Tibial nerve (tissue), 4 donors: ENCODE measurements around the gene SCO1. TPM values are rescaled to one million over a fixed set of nuclear protein-coding genes. Genes with fewer than 3 reads are reported as not detected.
A peak's percentile ranks its signal among the peaks of the same experiment; 100 is the strongest.

Experiments used
- DNase-seq, 2 donors: peaks; one replicate each; pipeline ENCODE4 v3.0.0-alpha.2; 2019; ENCODE audit warnings: low spot score in 2 of 2
- H3K27ac ChIP-seq, 4 donors: fragments of 200-600 bp; sonication (generic) in 3 of 4; one replicate each; pipeline ENCODE4 v1.5.1; 2017 to 2019; ENCODE audit warnings: mild to moderate bottlenecking in 1 of 4
- H3K27me3 ChIP-seq, 2 donors: fragments of 200-600 bp; sonication (generic) in 1 of 2; one replicate each; pipeline versions ENCODE4 v1.5.1 to v1.6.0; 2017 to 2019
- H3K36me3 ChIP-seq, 3 donors: fragments of 200-600 bp; sonication (generic); one replicate each; pipeline ENCODE4 v1.5.1; 2018 to 2019
- H3K4me1 ChIP-seq, 4 donors: fragments of 200-600 bp; sonication (generic) in 3 of 4; one replicate each; pipeline ENCODE4 v1.5.1; 2017 to 2019
- H3K4me3 ChIP-seq, 4 donors: fragments of 200-600 bp; sonication (generic) in 3 of 4; one replicate each; pipeline ENCODE4 v1.5.1; 2017 to 2019; ENCODE audit warnings: mild to moderate bottlenecking in 1 of 4, moderate library complexity in 1 of 4
- H3K9me3 ChIP-seq, 4 donors: fragments of 200-600 bp; sonication (generic) in 3 of 4; one replicate each; pipeline ENCODE4 v1.5.1; 2017 to 2019
- EP300 ChIP-seq, 2 donors: sonication (generic); formaldehyde crosslinking; IDR thresholded peaks; one replicate each; pipeline ENCODE4 v1.6.1; 2017; ENCODE audit warnings: antibody characterized with exemption in 2 of 2, mild to moderate bottlenecking in 1 of 2
- POLR2A ChIP-seq, 2 donors: fragments of 450-650 bp; IDR thresholded peaks; one replicate each; pipeline ENCODE4 v1.6.1; 2017; ENCODE audit warnings: antibody characterized with exemption in 2 of 2, mild to moderate bottlenecking in 2 of 2, moderate library complexity in 2 of 2
- WGBS, 2 donors: methylation state at CpG; one replicate each; pipeline ENCODE4 v1.1.5; 2018; 5-methylcytosine and 5-hydroxymethylcytosine counted together
- total RNA-seq, 4 donors: library from RNA; depleted of rRNA; stranded (reverse); fragments of >200 nt; gene quantifications; one replicate each; pipeline ENCODE4 v1.1.0, GENCODE V29; 2016
- TF ChIP-seq, protein P1 (sequence below), 5 experiments: fragments of 200-600 bp in 3 of 5; fragments of 450-650 bp in 2 of 5; sonication (generic) in 3 of 5; IDR thresholded peaks; one replicate each; pipeline ENCODE4 v1.5.1; 2016 to 2019; ENCODE audit warnings: antibody characterized with exemption in 5 of 5, mild to moderate bottlenecking in 3 of 5, moderate library complexity in 2 of 5

The SCO1 gene
- total RNA-seq, 4 donors from 2014 or later, result 17.0 to 26.5 (median 19.5) TPM

- Histone ChIP-seq H3K9me3 (no peaks in the 10 kb centered on the region), H3K36me3 (peaks cover 0 to 37% (median 0%) of the 10 kb centered on the region in 3 donors), H3K4me1 (no peaks in the 10 kb centered on the region), H3K4me3 (no peak overlapping the region), H3K27me3 (no peaks in the 10 kb centered on the region), H3K27ac (no peak overlapping the region)
- no peak for TF ChIP-seq EP300 (IDR thresholded peaks at IDR 0.05)
- TF ChIP-seq POLR2A (IDR thresholded peaks at IDR 0.05), result no peak
- TF ChIP-seq, protein P1, sequence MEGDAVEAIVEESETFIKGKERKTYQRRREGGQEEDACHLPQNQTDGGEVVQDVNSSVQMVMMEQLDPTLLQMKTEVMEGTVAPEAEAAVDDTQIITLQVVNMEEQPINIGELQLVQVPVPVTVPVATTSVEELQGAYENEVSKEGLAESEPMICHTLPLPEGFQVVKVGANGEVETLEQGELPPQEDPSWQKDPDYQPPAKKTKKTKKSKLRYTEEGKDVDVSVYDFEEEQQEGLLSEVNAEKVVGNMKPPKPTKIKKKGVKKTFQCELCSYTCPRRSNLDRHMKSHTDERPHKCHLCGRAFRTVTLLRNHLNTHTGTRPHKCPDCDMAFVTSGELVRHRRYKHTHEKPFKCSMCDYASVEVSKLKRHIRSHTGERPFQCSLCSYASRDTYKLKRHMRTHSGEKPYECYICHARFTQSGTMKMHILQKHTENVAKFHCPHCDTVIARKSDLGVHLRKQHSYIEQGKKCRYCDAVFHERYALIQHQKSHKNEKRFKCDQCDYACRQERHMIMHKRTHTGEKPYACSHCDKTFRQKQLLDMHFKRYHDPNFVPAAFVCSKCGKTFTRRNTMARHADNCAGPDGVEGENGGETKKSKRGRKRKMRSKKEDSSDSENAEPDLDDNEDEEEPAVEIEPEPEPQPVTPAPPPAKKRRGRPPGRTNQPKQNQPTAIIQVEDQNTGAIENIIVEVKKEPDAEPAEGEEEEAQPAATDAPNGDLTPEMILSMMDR (IDR thresholded peaks at IDR 0.05), result no peak
- WGBS, 2 donors, result 78 to 79% methylated on average over 3 of the region's 3 CpGs
- no peak for DNase-seq
These were observed 48.4 kb downstream of the SCO1 start for GRCh38 chr17:10648956-10649355.

DNA sequence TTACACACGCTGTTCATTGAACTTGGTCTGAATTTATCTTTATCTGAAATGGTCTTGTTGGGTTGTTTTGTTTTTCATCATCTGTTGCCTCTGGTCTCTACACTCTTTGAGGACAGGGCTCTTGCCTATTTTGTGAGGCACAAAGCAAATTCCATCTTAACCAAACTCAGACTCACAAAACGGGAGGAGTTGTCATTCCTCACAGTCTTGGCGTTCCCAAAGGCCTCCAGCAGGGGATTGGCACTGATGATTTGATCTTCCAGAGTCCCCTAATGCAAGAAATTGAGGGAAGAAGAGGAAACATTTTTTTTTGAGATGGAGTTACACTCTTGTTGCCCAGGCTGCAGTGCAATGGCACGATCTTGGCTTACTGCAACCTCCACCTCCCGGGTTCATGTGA is 49.0 kb downstream of the SCO1 start:
- H3K9me3 ChIP-seq, result no peaks in the 10 kb centered on the region
- no peaks in the 10 kb centered on the region for H3K4me1 ChIP-seq
- no peak overlapping the region for H3K27ac ChIP-seq
- 84 to 85% methylated on average over 5 of the region's 5 CpGs for WGBS, 2 donors
- TF ChIP-seq EP300 (IDR thresholded peaks at IDR 0.05) (no peak), POLR2A (IDR thresholded peaks at IDR 0.05) (no peak)
- TF ChIP-seq, protein P1 (IDR thresholded peaks at IDR 0.05), result no peak
- no peak for DNase-seq
- H3K36me3 ChIP-seq, result peaks cover 0 to 42% (median 0%) of the 10 kb centered on the region in 3 donors
- H3K27me3 ChIP-seq, result no peaks in the 10 kb centered on the region
- no peak overlapping the region for H3K4me3 ChIP-seq

- Histone ChIP-seq H3K27ac (no peak overlapping the region), H3K4me1 (no peaks in the 10 kb centered on the region), H3K4me3 (no peak overlapping the region), H3K9me3 (no peaks in the 10 kb centered on the region), H3K36me3 (peaks cover 0 to 61% (median 0%) of the 10 kb centered on the region in 3 donors), H3K27me3 (no peaks in the 10 kb centered on the region)
- DNase-seq, result peak; percentile 55 to 77
- TF ChIP-seq EP300 (IDR thresholded peaks at IDR 0.05), result no peak
- TF ChIP-seq, protein P1 (IDR thresholded peaks at IDR 0.05), result peak; percentile 66 to 86 (median 81)
- 44 to 45% methylated on average over 8 of the region's 8 CpGs for WGBS, 2 donors
These were observed 50.8 kb downstream of the SCO1 start for GRCh38 chr17:10646392-10646990.

GRCh38 chr17:10640475-10640874 is 56.9 kb downstream of the SCO1 start:
- H3K9me3 ChIP-seq, result no peaks in the 10 kb centered on the region
- 59 to 75% methylated on average over 3 of the region's 3 CpGs for WGBS, 2 donors
- no peaks in the 10 kb centered on the region for H3K4me1 ChIP-seq
- H3K4me3 ChIP-seq, result no peak overlapping the region
- DNase-seq, result no peak
- H3K27me3 ChIP-seq, result no peaks in the 10 kb centered on the region
- no peak overlapping the region for H3K27ac ChIP-seq
- no peak for TF ChIP-seq POLR2A (IDR thresholded peaks at IDR 0.05)
- TF ChIP-seq EP300 (IDR thresholded peaks at IDR 0.05), result no peak
- TF ChIP-seq, protein P1 (IDR thresholded peaks at IDR 0.05), result no peak
- peaks cover 0 to 86% (median 15%) of the 10 kb centered on the region in 3 donors for H3K36me3 ChIP-seq

- peaks cover 0 to 92% (median 15%) of the 10 kb centered on the region in 3 donors for H3K36me3 ChIP-seq
- H3K9me3 ChIP-seq, result no peaks in the 10 kb centered on the region
- no peaks in the 10 kb centered on the region for H3K27me3 ChIP-seq
- no peak for DNase-seq
- no peak overlapping the region for H3K4me3 ChIP-seq
- H3K4me1 ChIP-seq, result no peaks in the 10 kb centered on the region
- 92 to 96% methylated on average over 25 of the region's 25 CpGs for WGBS, 2 donors
- TF ChIP-seq POLR2A (IDR thresholded peaks at IDR 0.05) (no peak), EP300 (IDR thresholded peaks at IDR 0.05) (no peak)
- TF ChIP-seq, protein P1 (IDR thresholded peaks at IDR 0.05), result no peak
- no peak overlapping the region for H3K27ac ChIP-seq
These were observed 59.2 kb downstream of the SCO1 start for GRCh38 chr17:10638151-10638550.
